ELF-1 (cell line): ENCODE measurements around the gene MST1.

Source experiments
- DNase-seq: peaks from one replicate; pipeline ENCODE4 v3.0.0-alpha.2; 2016; ENCODE audit warnings: low read depth, low spot score

The MST1 gene

DNA sequence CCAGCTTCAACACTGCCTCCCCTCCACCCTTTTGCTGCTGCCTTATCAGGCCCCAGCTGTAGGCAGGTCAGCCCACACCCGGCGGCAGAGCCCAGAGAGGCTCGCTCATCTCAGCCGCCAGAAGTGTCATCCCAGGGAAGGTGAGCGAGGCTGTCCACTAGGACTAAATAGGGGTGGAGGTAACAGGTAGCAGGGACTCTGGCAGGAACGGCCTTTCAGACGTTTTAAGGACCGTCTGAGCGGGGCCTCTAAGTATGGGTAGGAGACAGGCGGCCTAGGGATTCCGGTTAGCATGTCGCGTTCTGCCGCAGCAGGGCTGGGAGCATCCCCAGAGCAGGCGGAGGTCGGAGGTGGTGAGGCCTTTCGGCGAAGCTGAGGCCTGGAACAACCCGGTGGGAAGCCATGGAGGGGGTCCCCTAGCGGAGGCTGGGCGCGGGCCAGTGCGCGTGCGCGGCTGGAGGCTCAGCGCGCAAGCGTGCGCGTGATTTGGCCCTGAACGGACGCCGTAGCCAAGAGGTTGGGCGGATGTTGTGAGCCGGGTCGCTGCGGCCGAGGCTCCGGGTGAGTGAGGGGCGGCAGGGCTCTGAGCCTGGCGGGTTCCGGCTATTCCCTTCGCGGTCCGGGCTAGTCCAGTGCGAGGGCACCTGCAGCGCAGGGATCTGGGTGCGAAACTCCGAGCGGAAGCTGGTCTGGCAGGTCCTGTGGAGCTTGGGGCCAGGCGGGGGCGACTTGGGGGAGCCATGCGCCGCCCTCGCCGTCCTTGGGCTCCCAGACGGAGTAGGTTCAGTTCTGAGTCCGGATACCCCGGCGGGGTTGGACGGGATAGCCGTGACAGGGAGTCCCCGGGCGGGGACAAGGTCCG, at the start of gene MST1, which contains the start of gene RNF123:
Gene MST1, minus strand, starts transcription at position 429 of the 862 bp plus-strand sequence. CDS start 783 bp downstream, outside the sequence.
Gene RNF123, plus strand, starts transcription at position 512 of the 862 bp plus-strand sequence. CDS start 1,609 bp downstream, outside the sequence.
- peak; percentile 95 for DNase-seq

GRCh38 chr3:49738067-49738713, 48.9 kb upstream of the MST1 start:
- no peak for DNase-seq

DNA sequence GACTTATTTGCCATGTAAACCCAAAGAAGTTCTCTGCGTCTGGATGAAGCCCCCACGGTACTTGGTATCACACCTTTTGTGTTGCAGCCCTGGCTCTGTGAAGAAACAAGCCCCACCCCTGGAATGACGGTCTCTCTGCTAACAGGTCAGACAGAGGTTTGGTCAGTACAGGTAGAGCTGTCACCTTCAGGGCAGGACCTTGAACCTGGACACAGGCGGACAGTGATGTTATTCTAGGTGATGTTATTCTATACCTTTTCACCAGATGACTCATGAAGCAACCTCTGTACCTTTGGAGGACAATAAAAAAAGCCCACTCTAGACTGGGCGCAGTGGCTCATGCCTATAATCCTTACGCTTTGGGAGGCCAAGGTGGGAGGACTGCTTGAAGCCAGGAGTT, 45.5 kb upstream of the MST1 start:
- DNase-seq = no peak

- DNase-seq = no peak
Observed at GRCh38 chr3:49733551-49733950, 44.3 kb upstream of the MST1 start.

- DNase-seq = no peak
Observed at GRCh38 chr3:49732597-49732996, 43.3 kb upstream of the MST1 start.

GRCh38 chr3:49729966-49730609, 40.8 kb upstream of the MST1 start:
- no peak for DNase-seq

GRCh38 chr3:49727924-49728361, 38.7 kb upstream of the MST1 start:
- DNase-seq = no peak

DNA sequence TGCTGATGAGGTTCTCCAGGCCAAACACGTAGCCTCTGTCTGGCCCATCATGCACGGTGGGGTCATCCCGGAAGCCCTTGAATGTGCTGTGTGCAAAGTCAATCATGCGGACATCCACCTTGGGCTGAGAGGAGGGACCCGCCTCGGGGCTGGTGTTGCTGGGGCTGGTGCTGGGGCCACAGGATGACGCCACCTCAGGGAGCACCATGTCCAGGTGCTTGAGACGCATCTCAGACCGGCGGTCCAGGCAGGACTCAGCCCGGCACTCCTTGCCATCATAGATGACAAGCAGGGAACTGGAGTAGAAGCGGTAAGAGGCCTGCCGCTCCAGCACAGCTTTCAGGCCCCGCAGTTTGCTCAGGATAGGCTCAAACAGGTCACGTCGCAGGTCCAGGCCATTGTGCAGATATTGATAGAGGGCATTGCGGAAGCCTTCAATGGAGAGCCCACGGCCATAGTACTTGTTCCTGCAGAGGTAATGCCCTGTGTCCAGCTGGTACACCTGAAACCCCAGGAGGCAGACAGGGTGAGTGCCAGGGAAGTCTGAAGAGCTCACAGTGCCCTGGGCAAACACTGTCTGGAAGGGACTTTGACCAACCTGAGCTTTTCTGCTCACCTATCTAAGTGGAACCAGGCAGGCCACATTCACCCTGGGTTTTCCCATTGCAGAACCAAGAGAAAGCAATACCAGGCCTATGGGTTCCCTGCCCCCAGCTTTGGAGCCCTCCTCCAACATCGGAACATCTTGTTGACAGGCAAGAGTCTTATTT, 38.1 kb upstream of the MST1 start:
- no peak for DNase-seq

DNA sequence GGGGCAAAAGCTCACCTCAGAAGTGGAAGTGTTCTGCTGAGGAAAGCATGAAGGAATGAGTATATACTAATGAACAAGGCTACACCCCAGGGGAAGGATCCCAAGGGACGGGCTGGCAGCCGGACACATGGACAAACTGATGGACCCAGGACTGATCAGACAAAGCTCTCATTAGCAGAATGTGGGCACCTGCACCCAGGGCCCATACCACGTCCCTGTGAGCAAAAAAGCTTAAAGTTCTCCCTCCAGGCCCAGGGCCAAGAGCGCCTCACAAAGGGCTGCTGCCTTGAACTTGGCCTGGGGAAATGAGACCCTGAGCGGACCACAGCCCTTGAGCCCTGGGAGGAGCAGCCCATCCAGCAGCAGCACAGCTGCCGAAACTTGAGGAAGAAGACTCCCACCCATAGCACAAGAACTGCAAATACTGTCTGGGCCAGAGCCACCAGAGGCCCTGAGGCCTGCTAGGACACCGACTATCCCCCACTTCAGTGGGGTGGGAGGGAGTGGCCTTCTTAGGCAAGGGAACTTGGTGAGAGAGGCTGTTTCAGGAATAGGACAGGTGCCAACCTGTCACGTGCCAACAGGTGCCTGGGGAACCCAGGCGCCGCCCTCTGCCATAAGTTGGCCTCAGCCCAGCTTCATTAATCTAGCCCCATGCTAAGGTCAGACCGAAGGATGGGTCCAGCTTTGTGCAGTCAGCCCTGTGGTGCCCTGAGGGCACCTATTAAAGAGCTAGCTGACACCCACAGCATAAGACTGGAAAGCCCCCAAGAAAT, 36.8 kb upstream of the MST1 start:
- no peak for DNase-seq

- no peak for DNase-seq
Observed at GRCh38 chr3:49724586-49724985, 35.3 kb upstream of the MST1 start.

DNA sequence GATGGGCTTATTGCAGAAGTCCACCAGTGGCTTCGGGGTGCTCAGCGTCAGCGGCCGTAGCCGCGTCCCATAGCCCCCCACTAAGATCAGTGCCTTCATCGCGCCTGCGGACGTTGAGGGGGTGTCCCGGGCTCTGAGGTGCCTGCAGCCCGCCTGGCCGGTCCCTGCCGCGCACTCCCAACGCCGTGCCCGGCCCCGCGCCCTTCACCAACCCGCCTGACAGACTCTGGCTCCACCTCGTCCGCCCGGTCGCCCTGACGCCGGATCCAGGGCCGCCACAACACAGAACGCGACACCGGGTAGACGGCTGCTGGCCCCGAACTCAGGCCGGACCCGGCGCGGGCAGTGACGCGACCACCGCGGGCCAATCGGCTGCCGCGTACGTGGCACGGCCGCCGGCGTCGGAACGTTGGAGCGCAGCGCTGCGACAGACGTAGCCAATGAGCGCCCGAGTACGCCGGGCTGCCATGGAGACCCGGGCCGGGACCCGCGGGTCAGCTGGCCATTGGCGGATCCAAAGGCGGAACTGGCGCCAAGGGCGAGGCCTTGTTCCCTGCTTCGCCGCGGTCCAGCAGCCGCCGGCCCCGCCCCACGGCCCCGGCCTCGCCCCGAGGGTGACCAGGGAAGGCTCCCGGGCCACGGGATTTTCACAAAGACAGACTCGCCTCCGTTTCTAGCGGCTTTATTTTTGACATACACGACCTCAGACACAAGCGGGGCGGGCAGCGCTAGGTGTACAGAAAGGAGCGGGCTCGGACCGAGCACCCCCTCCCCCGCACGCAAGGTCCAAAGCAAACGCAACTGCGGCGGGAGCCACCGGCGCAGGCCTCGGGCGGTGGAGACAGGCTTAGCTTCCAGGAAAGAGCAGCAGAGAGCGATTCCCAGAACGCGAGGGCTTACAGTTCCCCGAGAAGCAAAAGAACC, 34.6 kb upstream of the MST1 start, which contains the start of gene GMPPB:
Gene GMPPB, minus strand, starts transcription at position 324 of the 924 bp plus-strand sequence. Its CDS starts 225 bp downstream, at position 99.
- peak; percentile 98 for DNase-seq

- peak; percentile 66 for DNase-seq
Observed at GRCh38 chr3:49723296-49723627, 34.0 kb upstream of the MST1 start.

GRCh38 chr3:49722896-49723295, 33.6 kb upstream of the MST1 start:
- DNase-seq = no peak

GRCh38 chr3:49721896-49722781, 32.9 kb upstream of the MST1 start:
- DNase-seq = no peak

- no peak for DNase-seq
Observed at GRCh38 chr3:49721596-49721895, 32.3 kb upstream of the MST1 start.

GRCh38 chr3:49720855-49721595, 31.8 kb upstream of the MST1 start:
- DNase-seq = no peak

DNA sequence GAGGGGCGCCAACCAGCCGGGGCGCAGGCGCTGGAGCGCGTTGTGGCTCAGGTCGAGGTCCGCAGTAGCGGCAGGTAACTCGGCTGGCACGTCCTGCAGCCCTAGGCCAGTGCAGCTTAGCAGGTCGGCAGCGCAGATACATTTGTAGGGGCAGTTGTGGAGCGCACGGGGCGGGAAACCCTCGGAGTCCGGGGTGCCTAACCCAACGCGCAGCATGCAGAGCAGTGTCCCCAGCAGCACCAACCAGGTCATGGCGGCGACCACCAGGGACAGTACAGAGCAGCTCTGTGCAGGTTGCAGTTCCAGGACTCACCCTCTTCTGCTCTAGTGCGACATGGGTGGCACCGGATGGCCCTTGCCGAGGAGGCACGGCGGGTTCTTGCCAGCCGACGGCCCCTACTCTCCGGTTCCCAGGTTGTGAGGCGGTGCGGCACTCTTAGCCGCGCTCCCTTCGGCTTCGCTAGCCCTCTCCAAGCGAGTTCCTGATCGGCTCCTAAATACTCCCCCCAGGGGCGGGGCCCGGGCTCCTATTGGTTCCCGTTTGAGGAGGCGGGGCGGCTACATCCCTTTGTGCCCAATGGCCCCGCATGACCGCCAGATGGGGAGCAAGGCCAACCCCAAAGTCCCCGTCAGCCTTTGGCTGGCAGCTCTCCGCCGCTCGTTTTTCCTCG, 30.1 kb upstream of the MST1 start, which contains the start of gene AMIGO3:
Gene AMIGO3, minus strand, starts transcription at position 471 of the 671 bp plus-strand sequence. Its CDS starts 219 bp downstream, at position 252.
- peak; percentile 95 for DNase-seq
